MM.1S (cell line): ENCODE results near the gene PLCH1.

Experiments used
- EZH2 ChIP-seq: fragments of 300-600 bp; sonication (generic); optimal IDR thresholded peaks from 2 replicates; pipeline ENCODE3; 2017; ENCODE audit warnings: low read depth, mild to moderate bottlenecking, antibody characterized with exemption, low read length, mixed read lengths
- TF ChIP-seq, protein P1 (sequence below): fragments of 300-600 bp; sonication (generic); IDR thresholded peaks from 2 replicates; pipeline ENCODE4 v1.5.1; 2016; ENCODE audit warnings: antibody characterized with exemption, low read length, mixed read lengths

DNA sequence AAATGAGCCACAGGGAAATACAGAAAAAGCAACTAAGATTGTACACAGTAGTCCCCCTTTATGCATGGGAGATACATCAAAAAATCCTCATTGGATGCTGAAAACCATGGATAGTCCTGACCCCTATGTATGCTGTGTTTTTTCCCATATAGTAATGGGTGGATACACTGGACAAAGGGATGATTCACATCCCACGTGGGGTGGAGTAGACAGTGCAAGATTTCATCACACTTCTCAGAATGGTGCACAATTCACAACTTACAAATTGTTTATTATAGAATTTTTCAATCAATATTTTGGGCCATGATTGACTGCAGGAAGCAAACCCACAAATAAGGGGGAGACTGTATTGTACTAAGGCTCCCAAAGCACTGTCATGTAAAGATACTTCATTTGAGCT, 227.0 kb downstream of the PLCH1 start:
- TF ChIP-seq, protein P1, sequence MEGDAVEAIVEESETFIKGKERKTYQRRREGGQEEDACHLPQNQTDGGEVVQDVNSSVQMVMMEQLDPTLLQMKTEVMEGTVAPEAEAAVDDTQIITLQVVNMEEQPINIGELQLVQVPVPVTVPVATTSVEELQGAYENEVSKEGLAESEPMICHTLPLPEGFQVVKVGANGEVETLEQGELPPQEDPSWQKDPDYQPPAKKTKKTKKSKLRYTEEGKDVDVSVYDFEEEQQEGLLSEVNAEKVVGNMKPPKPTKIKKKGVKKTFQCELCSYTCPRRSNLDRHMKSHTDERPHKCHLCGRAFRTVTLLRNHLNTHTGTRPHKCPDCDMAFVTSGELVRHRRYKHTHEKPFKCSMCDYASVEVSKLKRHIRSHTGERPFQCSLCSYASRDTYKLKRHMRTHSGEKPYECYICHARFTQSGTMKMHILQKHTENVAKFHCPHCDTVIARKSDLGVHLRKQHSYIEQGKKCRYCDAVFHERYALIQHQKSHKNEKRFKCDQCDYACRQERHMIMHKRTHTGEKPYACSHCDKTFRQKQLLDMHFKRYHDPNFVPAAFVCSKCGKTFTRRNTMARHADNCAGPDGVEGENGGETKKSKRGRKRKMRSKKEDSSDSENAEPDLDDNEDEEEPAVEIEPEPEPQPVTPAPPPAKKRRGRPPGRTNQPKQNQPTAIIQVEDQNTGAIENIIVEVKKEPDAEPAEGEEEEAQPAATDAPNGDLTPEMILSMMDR, result no peak
- TF ChIP-seq EZH2, result no peak
